ENCODE data around the gene SEMA6B.
"Not testable (repeated sequence)": the region's sequence is repeated elsewhere in the genome, so short reads cannot be mapped to it uniquely, and the experiment has no call there.

SEMA6B gene

GRCh38 chr19:4547303-4548237 lies 11.9 kb downstream of the SEMA6B start:
- DNase-seq (ENCODE audit: low read depth in 2 of 2): no peak

DNA sequence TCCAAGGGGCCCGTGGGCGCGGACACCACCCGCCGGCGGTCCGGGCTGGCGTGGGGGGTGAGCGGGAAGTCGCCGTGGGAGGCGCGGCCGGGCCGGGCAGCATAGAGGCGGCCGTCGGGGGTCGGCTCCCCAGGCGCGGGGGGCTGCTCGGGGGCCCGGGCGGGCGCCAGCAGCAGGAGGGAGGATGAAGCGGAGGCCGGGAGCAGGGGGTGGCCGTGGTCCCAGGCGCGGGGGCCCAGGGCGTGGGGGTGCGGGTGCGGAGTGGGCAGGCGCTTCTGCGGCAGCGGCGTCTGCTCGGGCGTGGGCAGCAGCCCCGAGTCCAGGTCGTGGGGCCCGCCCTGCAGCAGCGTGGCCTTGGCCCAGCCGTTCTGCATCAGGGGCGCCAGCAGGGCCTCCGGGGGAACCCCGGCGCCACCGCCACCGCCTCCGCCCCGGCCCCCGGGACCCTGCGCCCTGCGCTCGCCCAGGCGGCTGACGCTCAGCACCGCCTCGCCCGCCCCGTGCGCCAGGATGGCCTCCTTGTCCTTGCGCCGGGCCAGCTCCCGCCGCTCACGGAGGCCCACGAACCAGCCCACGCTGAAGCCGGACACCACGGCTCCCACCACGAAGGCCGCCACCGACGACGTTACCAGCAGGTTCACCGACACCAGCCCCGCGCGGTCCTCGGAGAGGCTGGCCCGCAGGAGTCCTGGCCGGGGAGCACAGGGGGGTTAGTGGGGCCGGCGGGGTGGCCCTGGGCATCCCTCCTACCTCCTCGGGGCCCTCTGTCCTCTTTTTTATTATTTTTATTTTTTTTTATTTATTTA lies 15.4 kb downstream of the SEMA6B start:
- no peak for DNase-seq (ENCODE audit: low read depth in 2 of 2)

- DNase-seq (ENCODE audit: low read depth in 2 of 2): no peak
These were observed 16.3 kb downstream of the SEMA6B start for GRCh38 chr19:4542896-4543841.

DNA sequence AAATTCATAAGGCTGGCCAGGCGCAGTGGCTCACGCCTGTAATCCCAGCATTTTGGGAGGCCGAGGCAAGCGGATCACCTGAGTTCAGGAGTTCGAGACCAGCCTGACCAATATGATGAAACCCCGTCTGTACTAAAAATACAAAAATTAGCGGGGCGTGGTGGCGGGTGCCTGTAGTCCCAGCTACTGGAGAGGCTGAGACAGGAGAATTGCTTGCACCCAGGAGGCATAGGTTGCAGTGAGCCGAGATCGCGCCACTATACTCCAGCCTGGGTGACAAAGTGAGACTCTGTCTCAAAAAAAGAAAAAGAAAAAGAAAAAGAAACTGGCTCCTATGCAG lies 17.7 kb downstream of the SEMA6B start:
- DNase-seq (ENCODE audit: low read depth in 2 of 2): not testable (repeated sequence)

DNA sequence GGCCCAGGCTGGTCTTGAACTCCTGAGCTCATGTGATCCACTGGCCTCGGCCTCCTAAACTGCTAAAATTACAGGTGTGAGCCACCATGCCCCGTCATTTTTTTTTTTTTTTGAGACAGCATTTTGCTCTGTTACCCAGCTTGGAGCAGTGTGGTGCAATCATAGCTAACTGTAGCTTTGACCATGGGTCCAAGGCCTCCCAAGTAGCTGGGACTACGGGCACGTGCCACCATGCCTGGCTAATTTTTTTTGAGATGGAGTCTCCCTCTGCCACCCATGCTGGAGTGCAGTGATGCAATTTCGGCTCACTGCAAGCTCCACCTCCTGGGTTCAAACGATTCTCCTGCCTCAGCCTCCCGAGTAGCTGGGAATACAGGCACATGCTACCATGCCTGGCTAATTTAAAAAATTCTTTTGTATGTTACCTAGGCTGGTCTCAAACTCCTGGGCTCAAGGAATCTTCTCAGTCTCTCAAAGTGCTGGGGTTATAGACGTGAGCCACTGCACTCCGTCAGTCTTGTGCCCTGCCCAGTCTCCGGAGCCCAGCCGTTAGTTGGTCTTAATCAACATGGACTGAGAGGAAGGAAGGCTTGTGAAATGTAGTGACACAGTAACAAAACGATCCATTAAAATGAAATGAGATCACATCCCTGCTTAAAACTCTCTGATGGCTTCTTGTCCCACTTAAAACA lies 18.2 kb downstream of the SEMA6B start:
- no peak for DNase-seq (ENCODE audit: low read depth in 2 of 2)

- DNase-seq (ENCODE audit: low read depth in 2 of 2): no peak
These were observed 19.5 kb downstream of the SEMA6B start, which contains the start of gene LRG1 for GRCh38 chr19:4539693-4540581. Gene LRG1 (minus strand): TSS chr19:4540036. CDS start chr19:4540013, 23 bp downstream.

DNA sequence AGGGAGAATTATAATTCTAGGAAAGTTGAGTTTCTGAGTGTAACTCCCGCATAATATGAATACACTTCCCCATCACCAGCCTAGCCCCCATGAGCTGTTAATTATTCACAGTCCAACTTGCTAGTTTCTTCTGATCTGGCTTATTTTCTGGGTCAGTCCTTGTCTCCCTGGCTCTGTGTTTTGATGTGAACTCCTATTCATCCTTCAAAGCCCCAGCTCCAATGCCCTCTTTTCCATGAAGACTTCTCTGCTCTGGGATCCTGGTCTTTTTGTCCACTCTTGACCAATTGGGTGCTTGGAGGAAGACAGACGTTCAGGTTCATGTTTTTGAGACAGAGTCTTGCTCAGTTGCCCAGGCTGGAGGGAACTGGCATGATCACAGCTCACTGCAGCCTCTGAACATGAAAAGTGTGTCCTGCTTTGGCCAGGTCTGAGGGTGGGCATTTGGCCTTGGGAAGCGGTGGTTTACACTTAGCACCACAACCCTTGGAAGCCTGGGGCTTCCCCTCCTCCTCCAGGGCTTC lies 20.3 kb downstream of the SEMA6B start:
- DNase-seq (ENCODE audit: low read depth in 2 of 2): no peak

GRCh38 chr19:4538601-4538954 lies 20.9 kb downstream of the SEMA6B start:
- no peak for DNase-seq (ENCODE audit: low read depth in 2 of 2)

GRCh38 chr19:4537953-4538600 lies 21.4 kb downstream of the SEMA6B start:
- no peak for DNase-seq (ENCODE audit: low read depth in 2 of 2)

DNA sequence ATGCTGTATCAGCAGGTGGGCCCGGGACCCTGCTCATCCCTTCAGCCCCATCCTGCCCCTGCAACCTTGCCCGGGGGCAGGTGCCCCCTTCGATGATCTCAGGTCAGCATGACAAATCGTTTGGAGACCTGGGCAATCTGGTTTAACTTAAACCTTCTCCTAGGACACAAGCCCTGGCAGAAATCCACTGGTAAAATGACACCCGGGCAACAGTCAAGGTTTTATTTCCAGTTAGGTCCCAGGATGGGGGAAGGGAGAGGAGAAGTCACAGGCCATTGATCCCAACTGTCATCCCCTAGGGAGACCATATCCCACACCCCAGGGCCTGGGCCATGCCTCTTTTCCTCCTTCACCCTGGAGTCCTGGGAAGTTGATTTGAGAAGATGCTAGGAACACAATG lies 22.7 kb downstream of the SEMA6B start:
- no peak for DNase-seq (ENCODE audit: low read depth in 2 of 2)

DNA sequence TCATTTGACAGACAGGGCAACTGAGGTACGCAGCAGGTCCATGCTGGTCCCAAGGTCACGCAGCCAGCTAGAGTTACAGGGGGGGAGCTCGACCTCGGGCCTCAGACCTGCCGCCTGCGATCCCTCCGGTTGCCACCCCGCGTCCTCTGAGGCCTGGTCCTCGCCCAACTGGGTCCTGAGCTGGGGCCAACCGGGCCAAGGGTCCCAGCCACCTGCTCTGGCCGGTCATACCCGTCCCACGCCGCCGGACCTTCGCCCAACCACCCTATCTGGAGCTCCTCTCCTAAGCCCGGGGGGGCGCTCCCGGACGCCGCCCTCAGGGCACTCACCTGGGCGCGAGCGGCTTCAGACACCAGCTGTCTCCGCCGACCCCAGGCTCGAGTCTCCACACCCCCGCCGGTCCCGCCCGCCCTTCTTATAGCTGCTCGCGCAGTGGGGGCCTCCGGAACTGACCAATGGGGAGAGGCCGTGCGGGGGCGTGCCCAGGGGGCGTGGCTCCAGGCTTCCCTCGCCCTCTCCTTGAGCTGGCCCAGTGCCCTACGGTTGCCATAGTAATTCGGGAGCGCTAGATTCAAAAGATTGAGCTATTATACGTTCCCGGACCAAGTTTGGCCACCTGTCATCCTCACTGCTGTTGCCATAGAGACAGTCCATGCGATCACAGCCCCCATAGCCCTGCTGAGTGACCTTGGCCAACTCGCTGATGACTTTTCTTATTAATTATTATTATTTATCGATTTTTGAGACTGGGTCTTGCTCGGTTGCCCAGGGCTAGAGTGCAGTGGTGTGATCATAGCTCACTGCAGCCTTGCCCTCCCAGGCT lies 24.4 kb downstream of the SEMA6B start, which contains the start of gene PLIN5:
Gene PLIN5, minus strand, starts transcription at position 389 of the 823 bp plus-strand sequence. CDS start 1,150 bp downstream, outside the sequence.
- peak; percentile 5 to 15 for DNase-seq (ENCODE audit: low read depth in 2 of 2)

DNA sequence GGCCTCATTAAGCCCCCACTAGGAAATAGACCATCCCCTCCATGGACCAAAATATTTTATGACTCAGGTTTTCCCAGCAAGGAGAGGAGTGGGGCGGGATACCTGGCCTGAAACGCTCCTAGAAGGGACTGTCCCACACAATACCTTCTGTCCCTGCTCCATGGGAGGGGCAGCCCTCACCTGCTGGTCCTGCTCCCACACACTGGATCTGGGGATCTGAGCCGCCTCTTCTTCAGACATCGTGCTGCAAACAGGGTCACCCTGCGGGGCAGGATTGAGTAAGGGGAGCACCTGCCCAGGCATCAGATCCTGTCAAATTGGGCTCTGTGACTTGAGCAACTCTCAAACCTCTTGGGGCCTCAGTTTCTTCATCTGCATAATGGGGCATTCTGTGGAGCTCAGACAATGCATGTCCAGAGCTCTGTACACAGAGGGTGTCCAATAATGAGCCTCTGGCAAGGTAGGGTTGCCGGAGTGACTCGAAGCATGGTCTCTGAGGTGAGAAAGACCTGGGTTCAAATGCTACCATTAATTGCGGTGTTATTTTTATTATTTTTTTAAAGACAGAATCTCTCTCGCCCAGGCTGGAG lies 25.6 kb downstream of the SEMA6B start:
- no peak for DNase-seq (ENCODE audit: low read depth in 2 of 2)

GRCh38 chr19:4533334-4533733 lies 26.1 kb downstream of the SEMA6B start:
- DNase-seq (ENCODE audit: low read depth in 2 of 2): no peak

DNA sequence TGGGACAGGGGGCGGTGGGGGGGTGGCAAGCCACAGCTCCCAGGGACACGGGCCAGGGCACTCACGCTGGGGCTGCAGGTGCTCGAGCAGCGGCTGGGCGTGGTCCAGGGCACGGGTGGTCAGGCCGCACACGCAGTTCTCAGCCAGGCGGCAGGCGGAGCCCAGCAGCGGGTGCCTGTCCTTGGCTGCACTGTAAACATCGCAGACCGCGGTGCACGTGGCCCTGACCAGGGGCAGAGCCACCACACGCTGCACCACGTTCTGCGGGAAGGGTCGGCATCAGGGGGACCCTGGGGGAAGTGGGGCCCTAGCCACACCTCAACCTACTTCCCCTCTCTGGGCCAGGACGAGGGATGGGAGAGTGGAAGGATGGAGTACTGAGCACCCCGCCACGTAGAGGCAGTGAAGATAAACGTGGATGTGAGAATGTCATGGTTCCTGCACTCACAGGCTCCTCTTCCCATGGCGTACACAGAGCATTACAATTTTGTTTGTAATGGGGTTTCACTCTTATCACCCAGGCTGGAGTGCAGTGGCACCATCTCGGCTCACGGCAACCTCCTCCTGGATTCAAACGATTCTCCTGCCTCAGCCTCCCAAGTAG lies 27.8 kb downstream of the SEMA6B start:
- no peak for DNase-seq (ENCODE audit: low read depth in 2 of 2)

GRCh38 chr19:4529924-4530522 lies 29.5 kb downstream of the SEMA6B start:
- DNase-seq (ENCODE audit: low read depth in 2 of 2): no peak

- DNase-seq (ENCODE audit: low read depth in 2 of 2): no peak
These were observed 30.6 kb downstream of the SEMA6B start for GRCh38 chr19:4528843-4529242.

DNA sequence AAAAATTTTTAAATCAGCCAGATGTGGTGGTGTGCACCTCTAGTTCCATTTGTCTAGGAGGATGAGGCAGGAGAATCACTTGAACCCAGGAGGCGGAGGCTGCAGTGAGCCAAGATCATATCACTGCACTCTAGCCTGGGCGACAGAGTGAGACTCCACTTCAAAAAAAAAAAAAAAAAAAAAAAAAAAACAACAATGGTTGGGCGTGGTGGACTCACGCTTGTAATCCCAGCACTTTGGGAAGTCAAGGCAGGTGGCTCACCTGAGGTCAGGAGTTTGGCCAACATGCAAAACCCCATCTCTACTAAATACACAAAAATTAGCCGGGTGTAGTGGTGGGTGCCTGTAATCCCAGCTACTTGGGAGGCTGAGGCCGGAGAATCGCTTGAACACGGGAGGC lies 32.1 kb downstream of the SEMA6B start:
- not testable (repeated sequence) for DNase-seq (ENCODE audit: low read depth in 2 of 2)

All from activated CD8-positive, alpha-beta memory T cell treated with anti-CD3 and anti-CD28 coated beads for 4 hours (primary cell).